ENCODE data around the gene GLCCI1.

GRCh38 chr7:8035647-8036518, 67.3 kb downstream of the GLCCI1 start:
- TF ChIP-seq CTCF (IDR thresholded peaks at IDR 0.05; ENCODE audit: low read depth, low read length), result peak; percentile 62
- TF ChIP-seq EZH2phosphoT487 (IDR thresholded peaks at IDR 0.05; ENCODE audit: low read depth), result no peak
